ENCODE data around the gene MSX1.

Gene MSX1

GRCh38 chr4:4829837-4830236, 29.6 kb upstream of the MSX1 start:
- no peak for DNase-seq (ENCODE audit: low read depth, low spot score)
- in situ Hi-C loops (cut with HindIII; ENCODE audit: low sequenced_read_pairs), result no loop called here

GRCh38 chr4:4831266-4831665, 28.2 kb upstream of the MSX1 start:
- no peak for DNase-seq (ENCODE audit: low read depth, low spot score)
- in situ Hi-C loops (cut with HindIII; ENCODE audit: low sequenced_read_pairs), result no loop called here
- H3K4me3 ChIP-seq (ENCODE audit: low read depth, low read length), result no peak overlapping the region
- TF ChIP-seq, protein P1, sequence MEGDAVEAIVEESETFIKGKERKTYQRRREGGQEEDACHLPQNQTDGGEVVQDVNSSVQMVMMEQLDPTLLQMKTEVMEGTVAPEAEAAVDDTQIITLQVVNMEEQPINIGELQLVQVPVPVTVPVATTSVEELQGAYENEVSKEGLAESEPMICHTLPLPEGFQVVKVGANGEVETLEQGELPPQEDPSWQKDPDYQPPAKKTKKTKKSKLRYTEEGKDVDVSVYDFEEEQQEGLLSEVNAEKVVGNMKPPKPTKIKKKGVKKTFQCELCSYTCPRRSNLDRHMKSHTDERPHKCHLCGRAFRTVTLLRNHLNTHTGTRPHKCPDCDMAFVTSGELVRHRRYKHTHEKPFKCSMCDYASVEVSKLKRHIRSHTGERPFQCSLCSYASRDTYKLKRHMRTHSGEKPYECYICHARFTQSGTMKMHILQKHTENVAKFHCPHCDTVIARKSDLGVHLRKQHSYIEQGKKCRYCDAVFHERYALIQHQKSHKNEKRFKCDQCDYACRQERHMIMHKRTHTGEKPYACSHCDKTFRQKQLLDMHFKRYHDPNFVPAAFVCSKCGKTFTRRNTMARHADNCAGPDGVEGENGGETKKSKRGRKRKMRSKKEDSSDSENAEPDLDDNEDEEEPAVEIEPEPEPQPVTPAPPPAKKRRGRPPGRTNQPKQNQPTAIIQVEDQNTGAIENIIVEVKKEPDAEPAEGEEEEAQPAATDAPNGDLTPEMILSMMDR (IDR thresholded peaks at IDR 0.05; ENCODE audit: low read depth, low read length), result no peak

More at GRCh38 chr4:4829837-4830236, 29.6 kb upstream of the MSX1 start:
- TF ChIP-seq, protein P1 (IDR thresholded peaks at IDR 0.05; ENCODE audit: low read depth, low read length), result no peak
- no peak overlapping the region for H3K4me3 ChIP-seq (ENCODE audit: low read depth, low read length)

DNA sequence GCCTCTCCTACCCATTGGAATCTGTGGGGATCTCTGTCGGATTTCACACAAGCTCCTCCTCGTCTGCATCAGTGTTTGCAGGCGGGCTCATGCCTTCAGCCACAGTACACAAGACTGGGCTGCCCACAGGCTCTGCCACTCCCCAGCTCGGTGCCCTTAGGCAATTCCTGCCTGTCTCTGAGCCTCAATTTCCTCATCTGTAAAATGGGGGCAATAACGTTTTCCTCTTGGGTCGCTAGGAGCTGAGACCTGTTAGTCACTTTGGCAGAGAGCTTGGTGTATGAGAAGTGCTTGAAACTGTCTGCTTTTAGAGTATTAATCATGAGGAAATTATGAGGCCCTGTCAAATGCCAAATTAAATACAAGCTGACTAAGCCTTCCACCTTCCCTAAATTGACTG, 27.6 kb upstream of the MSX1 start:
- DNase-seq (ENCODE audit: low read depth, low spot score), result no peak
- TF ChIP-seq, protein P1 (IDR thresholded peaks at IDR 0.05; ENCODE audit: low read depth, low read length), result no peak
- in situ Hi-C loops (cut with HindIII; ENCODE audit: low sequenced_read_pairs), result no loop called here
- H3K4me3 ChIP-seq (ENCODE audit: low read depth, low read length), result no peak overlapping the region

- TF ChIP-seq, protein P1 (IDR thresholded peaks at IDR 0.05; ENCODE audit: low read depth, low read length), result no peak
- no peak for DNase-seq (ENCODE audit: low read depth, low spot score)
- no peak overlapping the region for H3K4me3 ChIP-seq (ENCODE audit: low read depth, low read length)
- in situ Hi-C loops (cut with HindIII; ENCODE audit: low sequenced_read_pairs), result no loop called here
These were observed 23.4 kb upstream of the MSX1 start for GRCh38 chr4:4836044-4836443.

DNA sequence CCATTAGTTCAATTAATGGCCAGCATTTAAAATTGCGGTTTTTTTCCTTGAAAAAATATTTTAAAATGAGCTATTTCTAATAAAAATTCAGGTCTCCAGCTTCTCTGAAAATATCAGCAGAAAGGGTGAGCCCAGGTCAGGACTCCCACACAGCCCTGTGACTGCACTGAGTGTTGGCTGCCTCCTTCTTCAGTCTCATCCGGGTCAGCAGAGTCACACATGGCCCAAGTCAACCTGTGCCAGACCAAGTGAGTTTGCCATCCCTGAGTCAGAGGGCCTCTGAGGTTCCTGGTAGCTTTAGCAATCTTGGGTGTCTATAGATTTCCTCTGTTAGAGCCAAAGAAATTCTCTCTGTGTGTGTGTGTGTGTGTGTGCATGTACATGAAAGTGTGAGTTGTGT, 22.1 kb upstream of the MSX1 start:
- no peak for DNase-seq (ENCODE audit: low read depth, low spot score)
- TF ChIP-seq, protein P1 (IDR thresholded peaks at IDR 0.05; ENCODE audit: low read depth, low read length), result no peak
- H3K4me3 ChIP-seq (ENCODE audit: low read depth, low read length), result no peak overlapping the region
- in situ Hi-C loops (cut with HindIII; ENCODE audit: low sequenced_read_pairs), result no loop called here

- in situ Hi-C loops (cut with HindIII; ENCODE audit: low sequenced_read_pairs), result no loop called here
These were observed 21.2 kb upstream of the MSX1 start for GRCh38 chr4:4838051-4838935.

More at GRCh38 chr4:4838051-4838935, 21.2 kb upstream of the MSX1 start:
- TF ChIP-seq, protein P1 (IDR thresholded peaks at IDR 0.05; ENCODE audit: low read depth, low read length), result no peak
- peak; percentile 39 for DNase-seq (ENCODE audit: low read depth, low spot score)
- no peak overlapping the region for H3K4me3 ChIP-seq (ENCODE audit: low read depth, low read length)
